Prostate gland (tissue), 2 donors: Measurements from ENCODE around the gene GAB1. TPM values are rescaled to one million over a fixed set of nuclear protein-coding genes. Genes with fewer than 3 reads are reported as not detected.

Experiments used
- DNase-seq: peaks from one replicate; pipeline ENCODE4 v3.0.0-alpha.2; 2019; ENCODE audit warnings: low spot score
- H3K27ac ChIP-seq, 2 donors: fragments of 200-600 bp; sonication (generic); 2 replicates each; pipeline ENCODE4 v1.5.1; 2017 to 2019
- H3K27me3 ChIP-seq: fragments of 200-600 bp; sonication (generic); replicated peaks from 2 replicates; pipeline ENCODE4 v1.5.1; 2019; ENCODE audit not compliant: insufficient read depth
- H3K36me3 ChIP-seq, 2 donors: fragments of 200-600 bp; sonication (generic); 1 replicate in 1 of 2; 2 replicates in 1 of 2; pipeline versions ENCODE4 v1.5.1 to v1.8.1; 2017 to 2019
- H3K4me1 ChIP-seq: fragments of 200-600 bp; sonication (generic); replicated peaks from 2 replicates; pipeline ENCODE4 v1.5.1; 2019
- H3K4me3 ChIP-seq, 2 donors: fragments of 200-600 bp; sonication (generic); 2 replicates each; pipeline ENCODE4 v1.5.1; 2017 to 2019
- H3K9me3 ChIP-seq: fragments of 200-600 bp; sonication (generic); 2 replicates; pipeline ENCODE4 v1.5.1; 2017
- CTCF ChIP-seq, 4 experiments: fragments of 200-600 bp in 2 of 4; fragments of 450-650 bp in 2 of 4; sonication (generic) in 2 of 4; IDR thresholded peaks; 1 replicate in 3 of 4; 2 replicates in 1 of 4; pipeline ENCODE4 v1.5.1; 2016 to 2019; ENCODE audit warnings: antibody characterized with exemption in 4 of 4, mild to moderate bottlenecking in 2 of 4, moderate library complexity in 2 of 4
- POLR2A ChIP-seq: fragments of 450-650 bp; IDR thresholded peaks from one replicate; pipeline ENCODE4 v1.6.1; 2016; ENCODE audit warnings: antibody characterized with exemption, mild to moderate bottlenecking
- POLR2AphosphoS5 ChIP-seq: sonication (generic); formaldehyde crosslinking; IDR thresholded peaks from one replicate; pipeline ENCODE4 v1.6.1; 2017; ENCODE audit warnings: antibody characterized with exemption
- WGBS: methylation state at CpG from one replicate; pipeline ENCODE4 v1.1.5; 2018; 5-methylcytosine and 5-hydroxymethylcytosine counted together
- intact Hi-C: fragments of 100-400 bp; cut with DNase I; formaldehyde crosslinking; loops from one replicate; pipeline ENCODE4 v1.14.2; 2022
- total RNA-seq, 2 donors: library from RNA; depleted of rRNA; stranded (reverse); fragments of >200 nt; gene quantifications; one replicate each; pipeline ENCODE4 v1.1.0, GENCODE V29; 2016

Gene GAB1
- total RNA-seq, result 10 to 100 TPM; 13.7 to 61.1 TPM

GRCh38 chr4:143336781-143337599, at the start of gene GAB1:
Gene GAB1, plus strand, starts transcription at chr4:143336876. Its CDS starts 313 bp downstream, at chr4:143337189.
- peak; percentile 68 for DNase-seq
- Histone ChIP-seq H3K36me3 (no peaks in the 10 kb centered on the region), H3K4me1 (no peaks in the 10 kb centered on the region), H3K4me3 (peak within 1 kb of the TSS; percentile 88 to 93), H3K27ac (peak within 1 kb of the TSS; percentile 95 to 99), H3K27me3 (no peaks in the 10 kb centered on the region), H3K9me3 (no peaks in the 10 kb centered on the region)
- TF ChIP-seq POLR2A (peak; percentile 35), POLR2AphosphoS5 (no peak), CTCF (IDR thresholded peaks at IDR 0.05) (peak in 3 of 4 experiments; percentile 16 to 44 (median 43))
- under 1% methylated on average over 16 of the region's 81 CpGs for WGBS
- intact Hi-C loops, result loop anchor here (5.0 to 10.0 kb wide), 4 partner anchors 45 to 148 kb away; no protein-coding TSS in a partner anchor

GRCh38 chr4:143287572-143287923, 49.1 kb upstream of the GAB1 start:
- no peak for DNase-seq
- WGBS, result 61% methylated on average over 3 of the region's 3 CpGs
- no peaks in the 10 kb centered on the region for H3K4me1 ChIP-seq
- H3K36me3 ChIP-seq, result no peaks in the 10 kb centered on the region
- H3K9me3 ChIP-seq, result no peaks in the 10 kb centered on the region
- intact Hi-C loops, result no loop called here
- H3K27ac ChIP-seq, result peak overlapping the region in 1 of 2 donors; percentile 17
- TF ChIP-seq CTCF (IDR thresholded peaks at IDR 0.05) (no peak), POLR2AphosphoS5 (no peak), POLR2A (no peak)
- H3K4me3 ChIP-seq, result no peak overlapping the region
- H3K27me3 ChIP-seq, result no peaks in the 10 kb centered on the region

GRCh38 chr4:143288171-143288570, 48.5 kb upstream of the GAB1 start:
- H3K4me3 ChIP-seq, result no peak overlapping the region
- H3K27me3 ChIP-seq, result no peaks in the 10 kb centered on the region
- H3K4me1 ChIP-seq, result no peaks in the 10 kb centered on the region
- intact Hi-C loops, result no loop called here
- no peaks in the 10 kb centered on the region for H3K36me3 ChIP-seq
- no peaks in the 10 kb centered on the region for H3K9me3 ChIP-seq
- WGBS, result 64% methylated on average over 4 of the region's 4 CpGs
- H3K27ac ChIP-seq, result no peak overlapping the region
- TF ChIP-seq POLR2A (no peak), POLR2AphosphoS5 (no peak), CTCF (IDR thresholded peaks at IDR 0.05) (no peak)
- no peak for DNase-seq

GRCh38 chr4:143289370-143289769, 47.3 kb upstream of the GAB1 start:
- intact Hi-C loops, result no loop called here
- H3K27me3 ChIP-seq, result no peaks in the 10 kb centered on the region
- no peak overlapping the region for H3K4me3 ChIP-seq
- TF ChIP-seq POLR2AphosphoS5 (no peak), POLR2A (no peak), CTCF (IDR thresholded peaks at IDR 0.05) (no peak)
- no peaks in the 10 kb centered on the region for H3K4me1 ChIP-seq
- no peak for DNase-seq
- no peaks in the 10 kb centered on the region for H3K9me3 ChIP-seq
- no peaks in the 10 kb centered on the region for H3K36me3 ChIP-seq
- H3K27ac ChIP-seq, result no peak overlapping the region

- H3K9me3 ChIP-seq, result no peaks in the 10 kb centered on the region
- no peaks in the 10 kb centered on the region for H3K36me3 ChIP-seq
- no peak overlapping the region for H3K4me3 ChIP-seq
- no peaks in the 10 kb centered on the region for H3K27me3 ChIP-seq
- no peak overlapping the region for H3K27ac ChIP-seq
- no peaks in the 10 kb centered on the region for H3K4me1 ChIP-seq
- DNase-seq, result no peak
- TF ChIP-seq CTCF (IDR thresholded peaks at IDR 0.05) (no peak), POLR2A (no peak), POLR2AphosphoS5 (no peak)
- intact Hi-C loops, result loop anchor here (5.0 kb wide), 1 partner anchor 46 kb away; the partner anchor contains the start of gene GAB1
Measured at GRCh38 chr4:143291314-143291713, 45.4 kb upstream of the GAB1 start.
